ENCODE results near the gene UNK.
"Not testable (repeated sequence)": the region's sequence is repeated elsewhere in the genome, so short reads cannot be mapped to it uniquely, and the experiment has no call there.

UNK gene

GRCh38 chr17:75769536-75769935 lies 15.1 kb upstream of the UNK start:
- Mint-ChIP-seq H3K27ac (ENCODE audit: low read depth) (peak overlapping the region; percentile 16), H3K36me3 (ENCODE audit: insufficient read depth) (peaks cover 11% of the 10 kb centered on the region), H3K27me3 (no peaks in the 10 kb centered on the region), H3K4me3 (no peak overlapping the region), H3K4me1 (peaks cover 2% of the 10 kb centered on the region), H3K9me3 (no peaks in the 10 kb centered on the region)
- no peak for ATAC-seq (replicated peaks; ENCODE audit: extremely low read depth, poor library complexity, severe bottlenecking)
- no peak for DNase-seq (ENCODE audit: low spot score in 2 of 2)

- Mint-ChIP-seq H3K4me3 (no peak overlapping the region), H3K36me3 (ENCODE audit: insufficient read depth) (peaks cover 28% of the 10 kb centered on the region), H3K9me3 (no peaks in the 10 kb centered on the region), H3K4me1 (peaks cover 15% of the 10 kb centered on the region), H3K27ac (ENCODE audit: low read depth) (no peak overlapping the region), H3K27me3 (no peaks in the 10 kb centered on the region)
- ATAC-seq (replicated peaks; ENCODE audit: extremely low read depth, poor library complexity, severe bottlenecking) (no peak), DNase-seq (ENCODE audit: low spot score in 2 of 2) (no peak)
Observed at GRCh38 chr17:75771334-75772281, 13.0 kb upstream of the UNK start.

DNA sequence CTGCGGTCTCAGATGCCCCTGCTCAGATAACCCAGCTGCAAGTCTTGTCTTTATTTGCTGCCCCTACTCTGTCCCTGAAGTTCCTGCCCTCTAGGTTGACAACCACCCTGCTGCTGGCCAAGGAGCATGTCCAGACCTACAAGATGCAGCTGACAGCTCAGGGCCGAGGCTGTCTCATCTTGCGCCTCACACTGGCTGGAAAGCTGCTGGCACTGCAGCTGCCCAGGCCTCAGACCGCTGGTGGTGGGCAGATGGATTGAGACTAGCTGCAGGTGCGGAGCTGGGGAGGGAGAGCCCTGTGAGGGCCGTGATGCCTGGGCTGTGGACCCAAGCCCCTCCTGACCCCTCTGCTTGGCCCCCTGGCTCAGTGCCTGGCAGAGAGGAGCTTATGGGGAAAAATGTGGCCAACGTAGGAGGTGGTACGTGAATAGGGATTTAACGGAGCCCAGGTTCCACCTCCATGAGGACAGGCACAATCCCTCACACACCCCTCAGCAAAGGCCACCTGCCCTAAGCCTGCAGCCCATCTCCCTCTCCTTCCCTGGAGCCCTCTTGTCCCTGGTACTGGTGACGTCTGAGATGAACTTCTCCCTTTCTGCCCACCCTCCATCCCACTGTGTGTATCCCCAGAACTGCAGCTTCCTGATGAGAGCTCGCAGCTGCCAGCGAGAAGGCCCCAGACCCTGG lies 11.3 kb upstream of the UNK start:
- H3K4me1 Mint-ChIP-seq, result peaks cover 31% of the 10 kb centered on the region
- H3K27ac Mint-ChIP-seq (ENCODE audit: low read depth), result no peak overlapping the region

DNA sequence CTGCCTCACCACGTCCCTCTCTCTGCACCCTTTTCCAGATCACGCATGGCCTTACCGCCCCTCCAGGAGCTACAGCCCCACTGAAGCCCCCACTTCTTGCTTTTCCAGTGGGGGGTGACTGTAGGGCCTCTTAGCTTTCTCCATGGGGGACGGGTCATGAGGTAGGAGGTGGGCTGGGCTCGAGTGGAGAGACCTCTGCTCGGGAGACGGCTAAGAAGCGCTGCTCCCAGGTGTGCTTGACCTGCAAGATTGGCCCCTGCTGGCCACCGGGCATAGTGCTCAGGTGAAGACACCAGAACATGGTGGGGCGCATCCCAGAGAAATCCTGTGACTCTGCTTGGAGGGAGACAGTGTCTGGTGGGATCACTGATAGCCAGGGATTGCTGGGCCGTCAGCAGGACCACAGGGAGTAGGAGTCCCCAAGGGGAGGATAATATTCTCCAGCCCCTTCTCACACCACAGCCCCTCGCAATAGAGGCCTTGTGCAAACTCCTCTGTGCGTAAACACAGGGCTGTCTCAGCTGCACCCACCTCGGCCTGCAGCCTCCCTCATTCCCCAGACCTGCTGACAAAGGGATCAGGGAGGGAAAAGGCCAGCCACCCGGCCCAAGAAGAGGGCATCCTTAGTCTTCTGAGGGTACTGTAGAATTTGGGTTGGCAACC lies 10.7 kb upstream of the UNK start:
- no peaks in the 10 kb centered on the region for H3K9me3 Mint-ChIP-seq
- no peak overlapping the region for H3K27ac Mint-ChIP-seq (ENCODE audit: low read depth)
- peaks cover 37% of the 10 kb centered on the region for H3K4me1 Mint-ChIP-seq
- peaks cover 52% of the 10 kb centered on the region for H3K36me3 Mint-ChIP-seq (ENCODE audit: insufficient read depth)
- no peak for ATAC-seq (replicated peaks; ENCODE audit: extremely low read depth, poor library complexity, severe bottlenecking)
- peak overlapping the region; percentile 9 for H3K4me3 Mint-ChIP-seq
- no peak for DNase-seq (ENCODE audit: low spot score in 2 of 2)
- H3K27me3 Mint-ChIP-seq, result no peaks in the 10 kb centered on the region

More for the DNA sequence above, 11.3 kb upstream of the UNK start:
- ATAC-seq (replicated peaks; ENCODE audit: extremely low read depth, poor library complexity, severe bottlenecking) (no peak), DNase-seq (ENCODE audit: low spot score in 2 of 2) (no peak)
- Mint-ChIP-seq H3K27me3 (no peaks in the 10 kb centered on the region), H3K4me3 (no peak overlapping the region), H3K9me3 (no peaks in the 10 kb centered on the region), H3K36me3 (ENCODE audit: insufficient read depth) (peaks cover 45% of the 10 kb centered on the region)

DNA sequence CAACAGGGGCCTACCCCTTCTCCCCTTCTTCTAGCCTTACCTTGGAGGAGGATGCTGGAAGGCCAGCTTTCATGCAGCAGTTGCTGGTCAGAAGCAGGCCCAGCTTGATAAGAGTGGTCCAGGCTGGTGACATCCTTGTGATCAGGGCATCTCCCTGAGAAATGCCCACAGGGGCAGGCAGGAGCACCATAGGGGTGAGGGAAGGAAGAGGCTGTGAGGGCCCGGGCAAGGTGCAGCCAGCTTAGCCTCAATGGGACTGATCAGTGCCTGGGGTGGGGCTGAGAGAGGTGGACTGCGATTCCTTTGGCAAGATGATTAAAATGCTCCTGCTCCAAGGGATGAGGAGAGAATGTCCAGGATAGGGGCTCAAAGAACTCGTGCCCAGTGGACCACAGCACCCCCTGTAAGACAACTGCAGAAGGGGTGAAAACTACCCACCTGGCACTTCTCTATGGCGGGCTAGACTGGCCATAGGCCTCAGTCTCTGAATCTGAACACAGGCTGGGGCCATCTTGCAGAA lies 10.1 kb upstream of the UNK start:
- no peak for ATAC-seq (replicated peaks; ENCODE audit: extremely low read depth, poor library complexity, severe bottlenecking)
- no peak for DNase-seq (ENCODE audit: low spot score in 2 of 2)
- peak overlapping the region; percentile 9 for H3K4me3 Mint-ChIP-seq
- no peaks in the 10 kb centered on the region for H3K9me3 Mint-ChIP-seq
- H3K4me1 Mint-ChIP-seq, result peaks cover 39% of the 10 kb centered on the region
- no peaks in the 10 kb centered on the region for H3K27me3 Mint-ChIP-seq
- peaks cover 58% of the 10 kb centered on the region for H3K36me3 Mint-ChIP-seq (ENCODE audit: insufficient read depth)
- no peak overlapping the region for H3K27ac Mint-ChIP-seq (ENCODE audit: low read depth)

DNA sequence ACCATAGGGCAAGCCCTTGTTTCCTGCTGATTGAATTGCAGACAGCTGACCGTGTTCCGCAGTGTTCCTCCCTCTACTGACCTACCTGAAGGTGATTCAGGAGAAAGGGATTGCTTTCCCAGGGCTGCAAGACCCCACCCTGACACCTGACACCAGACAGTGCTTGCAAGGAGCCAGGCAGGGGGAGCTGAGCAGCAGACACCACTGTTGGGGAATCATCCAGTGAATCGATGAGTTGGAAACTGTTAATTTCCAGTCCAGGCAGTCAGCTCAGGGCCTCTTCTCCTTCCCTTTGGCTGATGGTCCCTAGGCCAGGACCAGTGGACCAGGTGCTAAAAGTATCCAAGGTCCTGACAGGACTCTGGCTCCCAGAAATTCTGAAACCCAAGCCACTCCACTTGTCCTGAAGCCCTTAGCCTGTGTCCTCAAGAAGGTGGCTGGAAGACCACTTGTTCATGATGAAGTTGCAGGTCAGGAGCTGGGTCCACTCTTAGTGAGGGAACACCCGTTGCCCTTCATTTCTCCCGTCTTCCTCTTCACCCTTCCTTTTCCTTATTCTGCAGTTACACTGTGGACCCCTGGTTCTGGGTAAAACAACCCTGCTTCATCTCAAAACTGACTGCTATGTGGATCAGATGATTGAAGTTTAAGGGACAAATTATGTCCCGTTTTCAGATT lies 9.5 kb upstream of the UNK start:
- Mint-ChIP-seq H3K27me3 (no peaks in the 10 kb centered on the region), H3K36me3 (ENCODE audit: insufficient read depth) (peaks cover 61% of the 10 kb centered on the region), H3K27ac (ENCODE audit: low read depth) (peak overlapping the region; percentile 97), H3K4me1 (peaks cover 44% of the 10 kb centered on the region), H3K4me3 (peak overlapping the region; percentile 91), H3K9me3 (no peaks in the 10 kb centered on the region)
- no peak for ATAC-seq (replicated peaks; ENCODE audit: extremely low read depth, poor library complexity, severe bottlenecking)
- DNase-seq (ENCODE audit: low spot score in 2 of 2), result no peak

GRCh38 chr17:75776386-75777295 lies 8.0 kb upstream of the UNK start:
- ATAC-seq (replicated peaks; ENCODE audit: extremely low read depth, poor library complexity, severe bottlenecking) (peak; percentile 1), DNase-seq (ENCODE audit: low spot score in 2 of 2) (peak in 1 of 2 donors; percentile 29)
- Mint-ChIP-seq H3K4me3 (peak overlapping the region; percentile 91), H3K27me3 (no peaks in the 10 kb centered on the region), H3K4me1 (peaks cover 44% of the 10 kb centered on the region), H3K36me3 (ENCODE audit: insufficient read depth) (peaks cover 61% of the 10 kb centered on the region), H3K9me3 (no peaks in the 10 kb centered on the region), H3K27ac (ENCODE audit: low read depth) (peak overlapping the region; percentile 97)

DNA sequence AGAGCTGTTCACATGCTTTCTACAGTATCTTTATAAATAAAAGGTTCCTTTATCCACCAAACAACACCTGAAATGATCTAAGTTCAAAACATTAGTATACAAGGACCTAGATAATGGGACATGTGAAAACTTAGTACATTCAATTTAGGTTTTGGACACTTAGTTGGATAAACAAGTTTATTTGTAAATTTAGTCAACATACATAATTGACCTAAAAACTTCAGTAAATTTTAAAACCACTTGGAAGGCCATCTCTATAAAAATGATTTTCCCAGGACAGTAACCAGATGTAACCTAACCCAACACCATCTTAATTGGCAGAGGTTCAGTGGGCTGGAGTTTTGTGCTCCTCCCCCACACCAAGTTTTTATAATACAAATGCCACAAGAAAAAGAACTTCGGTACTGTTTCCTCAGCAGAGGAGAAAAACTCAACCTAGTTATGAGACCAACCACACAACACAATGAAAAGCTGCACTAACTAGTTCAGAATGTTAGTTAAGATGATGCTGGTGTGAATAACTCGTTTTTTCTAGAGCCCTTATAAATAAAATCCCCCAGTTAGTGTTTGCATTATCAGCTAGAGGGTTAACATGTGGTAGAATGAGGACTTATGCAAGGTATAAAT lies 7.2 kb upstream of the UNK start:
- peaks cover 61% of the 10 kb centered on the region for H3K36me3 Mint-ChIP-seq (ENCODE audit: insufficient read depth)
- H3K4me1 Mint-ChIP-seq, result peaks cover 44% of the 10 kb centered on the region
- DNase-seq (ENCODE audit: low spot score in 2 of 2) (no peak), ATAC-seq (replicated peaks; ENCODE audit: extremely low read depth, poor library complexity, severe bottlenecking) (no peak)
- H3K9me3 Mint-ChIP-seq, result no peaks in the 10 kb centered on the region
- peak overlapping the region; percentile 97 for H3K27ac Mint-ChIP-seq (ENCODE audit: low read depth)
- peak overlapping the region; percentile 91 for H3K4me3 Mint-ChIP-seq
- H3K27me3 Mint-ChIP-seq, result no peaks in the 10 kb centered on the region

- peaks cover 64% of the 10 kb centered on the region for H3K36me3 Mint-ChIP-seq (ENCODE audit: insufficient read depth)
Observed at GRCh38 chr17:75778066-75778860, 6.3 kb upstream of the UNK start.

DNA sequence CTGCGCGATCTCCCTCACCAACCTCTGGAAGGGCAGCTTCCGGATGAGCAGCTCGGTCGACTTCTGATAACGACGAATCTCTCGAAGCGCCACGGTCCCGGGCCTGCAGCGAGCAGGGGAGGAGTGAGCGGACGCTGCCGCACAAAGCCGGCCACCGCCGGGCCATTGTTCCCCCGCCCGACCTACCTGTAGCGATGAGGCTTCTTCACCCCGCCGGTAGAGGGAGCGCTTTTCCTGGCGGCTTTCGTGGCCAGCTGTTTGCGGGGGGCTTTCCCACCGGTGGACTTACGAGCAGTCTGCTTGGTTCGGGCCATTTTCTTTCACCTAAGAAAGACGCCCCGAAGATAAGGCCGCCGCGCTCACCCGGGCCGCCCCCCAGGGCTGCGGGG lies 5.8 kb upstream of the UNK start:
- peak overlapping the region; percentile 91 for H3K4me3 Mint-ChIP-seq
- H3K36me3 Mint-ChIP-seq (ENCODE audit: insufficient read depth), result peaks cover 63% of the 10 kb centered on the region
- peak overlapping the region; percentile 97 for H3K27ac Mint-ChIP-seq (ENCODE audit: low read depth)
- DNase-seq (ENCODE audit: low spot score in 2 of 2) (peak in 1 of 2 donors; percentile 71), ATAC-seq (replicated peaks; ENCODE audit: extremely low read depth, poor library complexity, severe bottlenecking) (peak; percentile 13)
- H3K27me3 Mint-ChIP-seq, result no peaks in the 10 kb centered on the region
- H3K9me3 Mint-ChIP-seq, result no peaks in the 10 kb centered on the region
- peaks cover 51% of the 10 kb centered on the region for H3K4me1 Mint-ChIP-seq

More at GRCh38 chr17:75778066-75778860, 6.3 kb upstream of the UNK start:
- DNase-seq (ENCODE audit: low spot score in 2 of 2); H3K9me3 Mint-ChIP-seq; H3K27me3 Mint-ChIP-seq; ATAC-seq (replicated peaks; ENCODE audit: extremely low read depth, poor library complexity, severe bottlenecking): not testable (repeated sequence)
- peak overlapping the region; percentile 97 for H3K27ac Mint-ChIP-seq (ENCODE audit: low read depth)
- peak overlapping the region; percentile 91 for H3K4me3 Mint-ChIP-seq
- H3K4me1 Mint-ChIP-seq, result peaks cover 49% of the 10 kb centered on the region

All from central memory CD8-positive, alpha-beta T cell (primary cell).